ENCODE measurements around the gene COPS6.

GRCh38 chr7:100137851-100138760, 49.3 kb downstream of the COPS6 start:
- TF ChIP-seq POLR2A (IDR thresholded peaks at IDR 0.05; ENCODE audit: low read depth, low read length), result no peak
- TF ChIP-seq TAF1 (IDR thresholded peaks at IDR 0.05; ENCODE audit: low read depth, low read length), result no peak
- TF ChIP-seq POLR2AphosphoS5 (IDR thresholded peaks at IDR 0.05; ENCODE audit: low read depth, low read length), result no peak
- TF ChIP-seq POU2F2 (IDR thresholded peaks at IDR 0.05; ENCODE audit: low read depth, low read length), result no peak
